Osteocyte (in vitro differentiated cells): Measurements from ENCODE around the gene TCERG1L. TPM values are rescaled to one million over a fixed set of nuclear protein-coding genes. Genes with fewer than 3 reads are reported as not detected.
"Not testable (repeated sequence)": the region's sequence is repeated elsewhere in the genome, so short reads cannot be mapped to it uniquely, and the experiment has no call there.

Source experiments
- DNase-seq: peaks from one replicate; pipeline ENCODE4 v3.0.0; 2021; ENCODE audit warnings: mixed read lengths; ENCODE audit not compliant: unreplicated experiment; ENCODE audit errors: extremely low spot score
- H3K27ac Mint-ChIP-seq: one replicate; pipeline ENCODE4 v1.8.0; 2021; ENCODE audit warnings: mild to moderate bottlenecking, mixed read lengths; ENCODE audit not compliant: unreplicated experiment
- H3K27me3 Mint-ChIP-seq: one replicate; pipeline ENCODE4 v1.8.0; 2021; ENCODE audit warnings: mixed read lengths; ENCODE audit not compliant: unreplicated experiment
- H3K36me3 Mint-ChIP-seq: one replicate; pipeline ENCODE4 v1.8.0; 2021; ENCODE audit warnings: mixed read lengths; ENCODE audit not compliant: unreplicated experiment
- H3K4me1 Mint-ChIP-seq: one replicate; pipeline ENCODE4 v1.8.0; 2021; ENCODE audit warnings: mixed read lengths; ENCODE audit not compliant: unreplicated experiment
- H3K4me3 Mint-ChIP-seq: one replicate; pipeline ENCODE4 v1.8.0; 2021; ENCODE audit warnings: mild to moderate bottlenecking, moderate library complexity, mixed read lengths; ENCODE audit not compliant: unreplicated experiment
- H3K9me3 Mint-ChIP-seq: one replicate; pipeline ENCODE4 v1.8.0; 2021; ENCODE audit warnings: mixed read lengths; ENCODE audit not compliant: unreplicated experiment
- CTCF ChIP-seq: fragments of 200-600 bp; sonication (generic); IDR thresholded peaks from 2 replicates; pipeline ENCODE4 v1.5.0; 2021; ENCODE audit warnings: antibody characterized with exemption, mild to moderate bottlenecking, moderate library complexity
- total RNA-seq: library from RNA; stranded (reverse); gene quantifications from 2 replicates; pipeline ENCODE4 v1.2.1, GENCODE V29; 2021

The TCERG1L gene
- total RNA-seq, 1 donor from 2014 or later = not detected

DNA sequence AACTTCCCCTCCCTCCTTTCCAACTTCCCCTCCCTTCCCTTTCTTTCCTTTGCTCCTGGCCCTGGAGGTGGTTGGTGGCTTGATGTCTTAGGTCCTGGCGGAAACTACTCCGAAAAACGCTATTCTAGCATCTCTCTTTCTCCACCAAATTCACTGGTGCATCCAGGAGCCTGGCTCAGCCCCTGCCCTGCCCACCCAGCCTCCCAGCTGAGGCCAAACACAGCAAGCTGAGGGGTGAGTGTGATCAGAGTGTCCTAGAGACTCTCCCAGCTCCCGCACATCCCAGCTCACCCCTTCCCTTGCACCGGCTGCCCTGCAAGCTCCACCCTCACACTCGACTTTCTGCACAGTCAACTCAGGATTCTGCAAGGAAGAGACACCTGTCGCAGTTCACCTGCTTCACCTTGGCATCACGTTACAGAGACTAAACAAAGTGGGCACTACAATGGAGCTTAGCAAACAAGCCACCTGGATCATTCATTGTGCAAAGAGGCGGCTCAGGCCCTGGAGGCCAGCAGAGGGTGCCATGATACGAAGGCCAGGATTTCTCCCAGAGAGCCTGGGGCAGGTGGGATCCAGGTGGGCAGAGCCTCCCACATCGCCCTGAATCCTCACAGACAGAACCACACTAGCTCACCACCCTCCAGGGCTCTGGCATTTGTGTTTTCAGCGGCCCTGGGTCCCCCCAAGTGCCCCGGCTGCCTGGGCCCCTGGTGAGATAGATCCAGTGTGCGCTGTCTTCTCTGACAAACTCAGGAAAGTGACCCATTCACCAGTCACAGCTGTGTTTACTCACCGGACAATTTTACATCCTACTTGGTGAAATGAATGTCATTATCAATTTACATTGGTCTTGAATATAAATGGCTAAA, 169.6 kb downstream of the TCERG1L start:
- no peak for DNase-seq
- Mint-ChIP-seq H3K4me1 (no peaks in the 10 kb centered on the region), H3K36me3 (no peaks in the 10 kb centered on the region), H3K9me3 (peaks cover 30% of the 10 kb centered on the region), H3K4me3 (no peak overlapping the region), H3K27ac (no peak overlapping the region), H3K27me3 (no peaks in the 10 kb centered on the region)
- no peak for TF ChIP-seq CTCF

- no peaks in the 10 kb centered on the region for H3K36me3 Mint-ChIP-seq
- H3K4me3 Mint-ChIP-seq = no peak overlapping the region
- peaks cover 26% of the 10 kb centered on the region for H3K9me3 Mint-ChIP-seq
- no peak overlapping the region for H3K27ac Mint-ChIP-seq
- TF ChIP-seq CTCF = no peak
- DNase-seq = no peak
- no peaks in the 10 kb centered on the region for H3K4me1 Mint-ChIP-seq
- H3K27me3 Mint-ChIP-seq = no peaks in the 10 kb centered on the region
Measured at GRCh38 chr10:131141207-131141606, 170.3 kb downstream of the TCERG1L start.

- Mint-ChIP-seq H3K4me3 (no peak overlapping the region), H3K36me3 (no peaks in the 10 kb centered on the region), H3K27ac (no peak overlapping the region), H3K4me1 (no peaks in the 10 kb centered on the region), H3K9me3 (peaks cover 26% of the 10 kb centered on the region), H3K27me3 (no peaks in the 10 kb centered on the region)
- no peak for DNase-seq
- no peak for TF ChIP-seq CTCF
Measured at GRCh38 chr10:131140606-131141005, 170.9 kb downstream of the TCERG1L start.

DNA sequence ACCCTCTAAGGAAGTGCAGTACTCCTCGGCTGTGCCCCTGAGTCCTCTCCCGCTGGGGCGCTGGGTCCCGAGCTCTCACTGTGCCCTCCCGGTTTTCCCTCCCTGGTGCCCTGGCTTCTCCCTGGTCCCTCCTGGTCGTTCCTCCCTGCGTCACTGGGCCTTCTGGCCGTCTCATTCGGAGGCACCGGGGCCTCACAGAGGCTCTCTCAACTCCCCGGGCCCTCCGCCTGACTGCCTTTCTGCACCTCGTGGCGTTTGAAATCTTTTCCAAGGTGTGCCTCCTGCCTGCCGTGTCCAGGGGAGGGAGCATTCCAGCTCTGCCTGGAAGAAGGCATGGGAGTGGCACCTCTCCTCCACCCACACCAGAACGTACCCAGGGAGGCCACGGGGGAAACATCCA, 174.3 kb downstream of the TCERG1L start:
- Mint-ChIP-seq H3K9me3 (peaks cover 15% of the 10 kb centered on the region), H3K4me1 (no peaks in the 10 kb centered on the region), H3K4me3 (no peak overlapping the region)

GRCh38 chr10:131136336-131136735, 175.2 kb downstream of the TCERG1L start:
- H3K27ac Mint-ChIP-seq, DNase-seq, H3K4me1 Mint-ChIP-seq, H3K36me3 Mint-ChIP-seq, H3K27me3 Mint-ChIP-seq, H3K4me3 Mint-ChIP-seq: not testable (repeated sequence)
- H3K9me3 Mint-ChIP-seq = peaks cover 18% of the 10 kb centered on the region

More for the DNA sequence above, 174.3 kb downstream of the TCERG1L start:
- Mint-ChIP-seq H3K27ac (no peak overlapping the region), H3K27me3 (no peaks in the 10 kb centered on the region), H3K36me3 (no peaks in the 10 kb centered on the region)
- TF ChIP-seq CTCF = no peak
- DNase-seq = no peak
